Glutamatergic neuron (in vitro differentiated cells): Measurements from ENCODE around the gene IRGC. TPM values are rescaled to one million over a fixed set of nuclear protein-coding genes. Genes with fewer than 3 reads are reported as not detected.
"Not testable (repeated sequence)": the region's sequence is repeated elsewhere in the genome, so short reads cannot be mapped to it uniquely, and the experiment has no call there.

Experiments
- DNase-seq: peaks from one replicate; pipeline ENCODE4 v3.0.0; 2022
- H3K27ac Mint-ChIP-seq: one replicate; pipeline ENCODE4 v1.8.0; 2020; ENCODE audit warnings: mild to moderate bottlenecking, mixed read lengths, inconsistent platforms; ENCODE audit not compliant: unreplicated experiment
- H3K27me3 Mint-ChIP-seq: one replicate; pipeline ENCODE4 v1.8.0; 2020; ENCODE audit warnings: mild to moderate bottlenecking, moderate library complexity, mixed read lengths, inconsistent platforms; ENCODE audit not compliant: unreplicated experiment
- H3K36me3 Mint-ChIP-seq: one replicate; pipeline ENCODE4 v1.8.0; 2020; ENCODE audit warnings: mild to moderate bottlenecking, mixed read lengths, inconsistent platforms; ENCODE audit not compliant: unreplicated experiment
- H3K4me1 Mint-ChIP-seq: one replicate; pipeline ENCODE4 v1.8.0; 2020; ENCODE audit warnings: mild to moderate bottlenecking, low read depth, mixed read lengths, inconsistent platforms; ENCODE audit not compliant: unreplicated experiment
- H3K4me3 Mint-ChIP-seq: one replicate; pipeline ENCODE4 v1.8.0; 2020; ENCODE audit warnings: mild to moderate bottlenecking, mixed read lengths, inconsistent platforms; ENCODE audit not compliant: unreplicated experiment
- H3K9me3 Mint-ChIP-seq: one replicate; pipeline ENCODE4 v1.8.0; 2020; ENCODE audit warnings: mild to moderate bottlenecking, moderate library complexity, mixed read lengths, inconsistent platforms; ENCODE audit not compliant: unreplicated experiment
- total RNA-seq: library from RNA; stranded (reverse); fragmentation: NEBNext Ultra II Directional; extraction: Animal tissue kit (Norgen Biotek cat#: 25700); gene quantifications from one replicate; pipeline ENCODE4 v1.2.1, GENCODE V29; 2021; ENCODE audit not compliant: unreplicated experiment
- TF ChIP-seq, protein P1 (sequence below): fragments of 200-600 bp; sonication (generic); IDR thresholded peaks from one replicate; pipeline ENCODE4 v1.5.0; 2021; ENCODE audit not compliant: partially characterized antibody, unreplicated experiment

Gene IRGC
- total RNA-seq, 1 donor from 2014 or later, result not detected

- TF ChIP-seq, protein P1, sequence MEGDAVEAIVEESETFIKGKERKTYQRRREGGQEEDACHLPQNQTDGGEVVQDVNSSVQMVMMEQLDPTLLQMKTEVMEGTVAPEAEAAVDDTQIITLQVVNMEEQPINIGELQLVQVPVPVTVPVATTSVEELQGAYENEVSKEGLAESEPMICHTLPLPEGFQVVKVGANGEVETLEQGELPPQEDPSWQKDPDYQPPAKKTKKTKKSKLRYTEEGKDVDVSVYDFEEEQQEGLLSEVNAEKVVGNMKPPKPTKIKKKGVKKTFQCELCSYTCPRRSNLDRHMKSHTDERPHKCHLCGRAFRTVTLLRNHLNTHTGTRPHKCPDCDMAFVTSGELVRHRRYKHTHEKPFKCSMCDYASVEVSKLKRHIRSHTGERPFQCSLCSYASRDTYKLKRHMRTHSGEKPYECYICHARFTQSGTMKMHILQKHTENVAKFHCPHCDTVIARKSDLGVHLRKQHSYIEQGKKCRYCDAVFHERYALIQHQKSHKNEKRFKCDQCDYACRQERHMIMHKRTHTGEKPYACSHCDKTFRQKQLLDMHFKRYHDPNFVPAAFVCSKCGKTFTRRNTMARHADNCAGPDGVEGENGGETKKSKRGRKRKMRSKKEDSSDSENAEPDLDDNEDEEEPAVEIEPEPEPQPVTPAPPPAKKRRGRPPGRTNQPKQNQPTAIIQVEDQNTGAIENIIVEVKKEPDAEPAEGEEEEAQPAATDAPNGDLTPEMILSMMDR, result no peak
- H3K27me3 Mint-ChIP-seq, result peaks cover 7% of the 10 kb centered on the region
- H3K4me3 Mint-ChIP-seq, result no peak overlapping the region
- H3K36me3 Mint-ChIP-seq, result no peaks in the 10 kb centered on the region
- no peaks in the 10 kb centered on the region for H3K4me1 Mint-ChIP-seq
- no peak overlapping the region for H3K27ac Mint-ChIP-seq
- H3K9me3 Mint-ChIP-seq, result peaks cover 4% of the 10 kb centered on the region
- DNase-seq, result no peak
Measured at GRCh38 chr19:43675906-43676305, 40.0 kb upstream of the IRGC start.

- Mint-ChIP-seq H3K4me1 (no peaks in the 10 kb centered on the region), H3K27me3 (peaks cover 2% of the 10 kb centered on the region), H3K36me3 (no peaks in the 10 kb centered on the region)
Measured at GRCh38 chr19:43678512-43679261, 37.2 kb upstream of the IRGC start.

GRCh38 chr19:43681821-43682220, 34.1 kb upstream of the IRGC start:
- H3K4me1 Mint-ChIP-seq, result no peaks in the 10 kb centered on the region

More at GRCh38 chr19:43678512-43679261, 37.2 kb upstream of the IRGC start:
- Mint-ChIP-seq H3K9me3 (peaks cover 4% of the 10 kb centered on the region), H3K27ac (no peak overlapping the region), H3K4me3 (no peak overlapping the region)
- TF ChIP-seq, protein P1, result no peak
- no peak for DNase-seq

GRCh38 chr19:43682269-43682668, 33.6 kb upstream of the IRGC start:
- not testable (repeated sequence) for H3K27ac Mint-ChIP-seq, H3K27me3 Mint-ChIP-seq

More at GRCh38 chr19:43681821-43682220, 34.1 kb upstream of the IRGC start:
- no peaks in the 10 kb centered on the region for H3K27me3 Mint-ChIP-seq
- H3K36me3 Mint-ChIP-seq, result no peaks in the 10 kb centered on the region
- no peak overlapping the region for H3K27ac Mint-ChIP-seq
- peaks cover 1% of the 10 kb centered on the region for H3K9me3 Mint-ChIP-seq
- TF ChIP-seq, protein P1, result no peak
- no peak for DNase-seq
- H3K4me3 Mint-ChIP-seq, result no peak overlapping the region

GRCh38 chr19:43682824-43683661, 32.8 kb upstream of the IRGC start:
- TF ChIP-seq, protein P1, result no peak
- Mint-ChIP-seq H3K27ac (no peak overlapping the region), H3K4me3 (no peak overlapping the region), H3K27me3 (no peaks in the 10 kb centered on the region), H3K4me1 (no peaks in the 10 kb centered on the region), H3K9me3 (peaks cover 4% of the 10 kb centered on the region), H3K36me3 (no peaks in the 10 kb centered on the region)
- no peak for DNase-seq

More at GRCh38 chr19:43682269-43682668, 33.6 kb upstream of the IRGC start:
- not testable (repeated sequence) for H3K4me3 Mint-ChIP-seq, H3K9me3 Mint-ChIP-seq, DNase-seq, H3K36me3 Mint-ChIP-seq, H3K4me1 Mint-ChIP-seq
